HEK293 (cell line): Measurements from ENCODE around the gene IRAK2.

Source experiments
- CTCF ChIA-PET: fragments of 350-600 bp; formaldehyde crosslinking; extraction: SDS; loops from one replicate; lab custom pipeline; 2021; ENCODE audit warnings: antibody characterized with exemption; lab: Yijun Ruan, JAX
- POLR2A ChIA-PET: fragments of 300-600 bp; formaldehyde crosslinking; extraction: SDS; loops from one replicate; lab custom pipeline; 2020; ENCODE audit warnings: antibody characterized with exemption, inconsistent platforms; lab: Yijun Ruan, JAX
- H3K27ac ChIP-seq: fragments of 200-500 bp; sonication (Bioruptor generic); 2 replicates; pipeline ENCODE4 v1.5.1; 2014; ENCODE audit warnings: low read depth, low read length, control low read depth, inconsistent platforms; ENCODE audit errors: extremely low read depth
- H3K36me3 ChIP-seq, 2 experiments: fragments of 200-500 bp in 1 of 2; sonication (Bioruptor generic) in 1 of 2; 1 replicate in 1 of 2; 2 replicates in 1 of 2; pipeline ENCODE4 v1.5.1; 2014 to 2017; ENCODE audit warnings: inconsistent platforms in 2 of 2, low read length in 2 of 2; ENCODE audit not compliant: control insufficient read depth in 2 of 2, insufficient read depth in 1 of 2
- H3K4me1 ChIP-seq: fragments of 200-500 bp; sonication (Bioruptor generic); 2 replicates; pipeline ENCODE4 v1.5.1; 2014; ENCODE audit warnings: mild to moderate bottlenecking, low read length, inconsistent platforms; ENCODE audit not compliant: control insufficient read depth, insufficient read depth
- H3K4me3 ChIP-seq: 2 replicates; pipeline ENCODE4 v1.5.1; 2011; ENCODE audit warnings: low read depth, mild to moderate bottlenecking, control low read depth, low read length, moderate library complexity
- H3K9me3 ChIP-seq: fragments of 200-500 bp; sonication (Bioruptor generic); 2 replicates; pipeline ENCODE4 v1.5.1; 2014; ENCODE audit warnings: low read depth, low read length, inconsistent platforms; ENCODE audit not compliant: control insufficient read depth, insufficient read depth
- AEBP2 ChIP-seq: fragments of 450-650 bp; formaldehyde crosslinking; IDR thresholded peaks from 2 replicates; pipeline ENCODE4 v1.5.1; 2016; ENCODE audit warnings: missing biosample characterization, missing genetic modification characterization, borderline replicate concordance
- GFI1B ChIP-seq: fragments of 450-650 bp; formaldehyde crosslinking; IDR thresholded peaks from 2 replicates; pipeline ENCODE4 v1.5.1; 2016; ENCODE audit warnings: missing biosample characterization, missing genetic modification characterization
- KLF10 ChIP-seq: fragments of 450-650 bp; IDR thresholded peaks from 2 replicates; pipeline ENCODE4 v1.5.1; 2018; ENCODE audit warnings: missing biosample characterization, mild to moderate bottlenecking, missing genetic modification characterization
- WT1 ChIP-seq: fragments of 450-650 bp; formaldehyde crosslinking; IDR thresholded peaks from 2 replicates; pipeline ENCODE4 v1.5.1; 2016; ENCODE audit warnings: missing biosample characterization, missing genetic modification characterization
- YY1 ChIP-seq: fragments of 450-650 bp; formaldehyde crosslinking; IDR thresholded peaks from 2 replicates; pipeline ENCODE4 v1.5.1; 2018; ENCODE audit warnings: missing biosample characterization, missing genetic modification characterization
- YY2 ChIP-seq: fragments of 450-650 bp; formaldehyde crosslinking; IDR thresholded peaks from 2 replicates; pipeline ENCODE4 v1.5.1; 2016; ENCODE audit warnings: missing biosample characterization, missing genetic modification characterization
- ZBTB8A ChIP-seq: fragments of 450-650 bp; formaldehyde crosslinking; IDR thresholded peaks from 2 replicates; pipeline ENCODE4 v1.5.1; 2016; ENCODE audit warnings: missing biosample characterization, missing genetic modification characterization
- ZNF157 ChIP-seq: fragments of 450-650 bp; formaldehyde crosslinking; IDR thresholded peaks from 2 replicates; pipeline ENCODE4 v1.5.1; 2016; ENCODE audit warnings: missing biosample characterization, missing genetic modification characterization
- ZNF175 ChIP-seq: fragments of 450-650 bp; formaldehyde crosslinking; IDR thresholded peaks from 2 replicates; pipeline ENCODE4 v1.5.1; 2016; ENCODE audit warnings: missing biosample characterization, missing genetic modification characterization
- ZNF184 ChIP-seq: fragments of 450-650 bp; IDR thresholded peaks from 2 replicates; pipeline ENCODE4 v1.5.1; 2018; ENCODE audit warnings: missing biosample characterization, mild to moderate bottlenecking, missing genetic modification characterization
- ZNF202 ChIP-seq: fragments of 450-650 bp; formaldehyde crosslinking; IDR thresholded peaks from 2 replicates; pipeline ENCODE4 v1.5.1; 2016; ENCODE audit warnings: missing biosample characterization, missing genetic modification characterization, borderline replicate concordance
- ZNF214 ChIP-seq: fragments of 450-650 bp; formaldehyde crosslinking; IDR thresholded peaks from 2 replicates; pipeline ENCODE4 v1.5.1; 2017; ENCODE audit warnings: missing biosample characterization, mild to moderate bottlenecking, missing genetic modification characterization, borderline replicate concordance
- ZNF366 ChIP-seq: fragments of 450-650 bp; formaldehyde crosslinking; conservative IDR thresholded peaks from 2 replicates; pipeline ENCODE4 v1.5.1; 2016; ENCODE audit warnings: missing biosample characterization, missing genetic modification characterization
- ZNF544 ChIP-seq: fragments of 450-650 bp; formaldehyde crosslinking; IDR thresholded peaks from 2 replicates; pipeline ENCODE4 v1.5.0; 2017; ENCODE audit warnings: missing biosample characterization, missing genetic modification characterization
- ZNF560 ChIP-seq: fragments of 450-650 bp; formaldehyde crosslinking; IDR thresholded peaks from 2 replicates; pipeline ENCODE4 v1.5.1; 2017; ENCODE audit warnings: missing biosample characterization, missing genetic modification characterization, borderline replicate concordance
- ZNF596 ChIP-seq: fragments of 450-650 bp; IDR thresholded peaks from 2 replicates; pipeline ENCODE4 v1.5.0; 2018; ENCODE audit warnings: missing biosample characterization, mild to moderate bottlenecking, missing genetic modification characterization, moderate library complexity
- ZNF777 ChIP-seq: fragments of 450-650 bp; formaldehyde crosslinking; IDR thresholded peaks from 2 replicates; pipeline ENCODE4 v1.5.1; 2017; ENCODE audit warnings: missing biosample characterization, missing genetic modification characterization, borderline replicate concordance
- TF ChIP-seq, protein P1 (sequence below): fragments of 450-650 bp; formaldehyde crosslinking; IDR thresholded peaks from 2 replicates; pipeline ENCODE4 v1.5.1; 2016; ENCODE audit warnings: missing biosample characterization, missing genetic modification characterization
- TF ChIP-seq, protein P2 (sequence below): fragments of 450-650 bp; IDR thresholded peaks from 2 replicates; pipeline ENCODE4 v1.5.1; 2018; ENCODE audit warnings: missing biosample characterization, mild to moderate bottlenecking, missing genetic modification characterization
- TF ChIP-seq, protein P3 (sequence below): fragments of 450-650 bp; formaldehyde crosslinking; IDR thresholded peaks from 2 replicates; pipeline ENCODE4 v1.5.1; 2017; ENCODE audit warnings: missing biosample characterization, missing genetic modification characterization

Gene IRAK2

GRCh38 chr3:10196389-10197052 lies 31.8 kb downstream of the IRAK2 start:
- H3K9me3 ChIP-seq: no peaks in the 10 kb centered on the region
- no peak overlapping the region for H3K4me3 ChIP-seq
- ChIA-PET CTCF (no interaction called here), POLR2A (no interaction called here)
- TF ChIP-seq ZNF214 (tag by site-specific recombination) (no peak), AEBP2 (tag by site-specific recombination) (no peak), YY2 (no peak), ZNF366 (tag by site-specific recombination) (no peak), ZBTB8A (tag by site-specific recombination) (no peak), GFI1B (tag by site-specific recombination) (no peak), ZNF184 (no peak), ZNF596 (tag by site-specific recombination) (no peak), ZNF544 (no peak), ZNF560 (tag by site-specific recombination) (no peak), KLF10 (no peak), ZNF777 (no peak)
- TF ChIP-seq, protein P1, sequence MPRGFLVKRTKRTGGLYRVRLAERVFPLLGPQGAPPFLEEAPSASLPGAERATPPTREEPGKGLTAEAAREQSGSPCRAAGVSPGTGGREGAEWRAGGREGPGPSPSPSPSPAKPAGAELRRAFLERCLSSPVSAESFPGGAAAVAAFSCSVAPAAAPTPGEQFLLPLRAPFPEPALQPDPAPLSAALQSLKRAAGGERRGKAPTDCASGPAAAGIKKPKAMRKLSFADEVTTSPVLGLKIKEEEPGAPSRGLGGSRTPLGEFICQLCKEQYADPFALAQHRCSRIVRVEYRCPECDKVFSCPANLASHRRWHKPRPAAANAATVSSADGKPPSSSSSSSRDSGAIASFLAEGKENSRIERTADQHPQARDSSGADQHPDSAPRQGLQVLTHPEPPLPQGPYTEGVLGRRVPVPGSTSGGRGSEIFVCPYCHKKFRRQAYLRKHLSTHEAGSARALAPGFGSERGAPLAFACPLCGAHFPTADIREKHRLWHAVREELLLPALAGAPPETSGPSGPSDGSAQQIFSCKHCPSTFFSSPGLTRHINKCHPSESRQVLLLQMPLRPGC (tag by site-specific recombination): no peak
- H3K27ac ChIP-seq: no peak overlapping the region
- 0 out of 2 replicates have a peak, but pooled peaks cover 4% of the 10 kb centered on the region for H3K4me1 ChIP-seq
- no peaks in the 10 kb centered on the region for H3K36me3 ChIP-seq

DNA sequence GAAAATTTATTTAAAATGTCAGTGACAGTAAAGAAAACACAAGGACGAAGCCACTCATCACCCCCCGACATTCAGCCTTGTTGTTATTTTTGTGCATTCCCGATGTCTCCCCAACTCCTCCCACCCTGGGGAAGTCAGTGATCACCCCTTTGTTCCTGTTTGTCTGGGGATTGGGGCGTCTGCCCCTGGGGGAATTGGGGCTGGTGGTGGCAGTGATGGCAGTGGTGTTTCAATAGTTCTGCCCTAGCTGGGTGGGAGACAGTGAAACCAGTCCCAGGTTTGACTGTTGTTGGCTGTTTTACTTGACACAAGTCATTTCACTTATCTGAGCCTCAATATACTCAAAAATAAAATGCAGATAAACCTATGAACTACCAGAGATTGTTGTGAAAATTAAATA lies 33.5 kb downstream of the IRAK2 start:
- Histone ChIP-seq H3K4me3 (no peak overlapping the region), H3K27ac (no peak overlapping the region), H3K4me1 (no peaks in the 10 kb centered on the region), H3K36me3 (no peaks in the 10 kb centered on the region), H3K9me3 (no peaks in the 10 kb centered on the region)
- POLR2A ChIA-PET: no interaction called here
- TF ChIP-seq ZNF202 (no peak), ZNF175 (tag by site-specific recombination) (no peak), YY1 (no peak), ZBTB8A (tag by site-specific recombination) (no peak), WT1 (tag by site-specific recombination) (no peak), ZNF157 (tag by site-specific recombination) (no peak)
- TF ChIP-seq, protein P2, sequence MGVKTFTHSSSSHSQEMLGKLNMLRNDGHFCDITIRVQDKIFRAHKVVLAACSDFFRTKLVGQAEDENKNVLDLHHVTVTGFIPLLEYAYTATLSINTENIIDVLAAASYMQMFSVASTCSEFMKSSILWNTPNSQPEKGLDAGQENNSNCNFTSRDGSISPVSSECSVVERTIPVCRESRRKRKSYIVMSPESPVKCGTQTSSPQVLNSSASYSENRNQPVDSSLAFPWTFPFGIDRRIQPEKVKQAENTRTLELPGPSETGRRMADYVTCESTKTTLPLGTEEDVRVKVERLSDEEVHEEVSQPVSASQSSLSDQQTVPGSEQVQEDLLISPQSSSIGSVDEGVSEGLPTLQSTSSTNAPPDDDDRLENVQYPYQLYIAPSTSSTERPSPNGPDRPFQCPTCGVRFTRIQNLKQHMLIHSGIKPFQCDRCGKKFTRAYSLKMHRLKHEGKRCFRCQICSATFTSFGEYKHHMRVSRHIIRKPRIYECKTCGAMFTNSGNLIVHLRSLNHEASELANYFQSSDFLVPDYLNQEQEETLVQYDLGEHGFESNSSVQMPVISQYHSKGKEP: no peak
- TF ChIP-seq, protein P3, sequence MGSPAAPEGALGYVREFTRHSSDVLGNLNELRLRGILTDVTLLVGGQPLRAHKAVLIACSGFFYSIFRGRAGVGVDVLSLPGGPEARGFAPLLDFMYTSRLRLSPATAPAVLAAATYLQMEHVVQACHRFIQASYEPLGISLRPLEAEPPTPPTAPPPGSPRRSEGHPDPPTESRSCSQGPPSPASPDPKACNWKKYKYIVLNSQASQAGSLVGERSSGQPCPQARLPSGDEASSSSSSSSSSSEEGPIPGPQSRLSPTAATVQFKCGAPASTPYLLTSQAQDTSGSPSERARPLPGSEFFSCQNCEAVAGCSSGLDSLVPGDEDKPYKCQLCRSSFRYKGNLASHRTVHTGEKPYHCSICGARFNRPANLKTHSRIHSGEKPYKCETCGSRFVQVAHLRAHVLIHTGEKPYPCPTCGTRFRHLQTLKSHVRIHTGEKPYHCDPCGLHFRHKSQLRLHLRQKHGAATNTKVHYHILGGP: no peak
- CTCF ChIA-PET: no interaction called here
